CD4-positive, alpha-beta T cell treated with Interleukin-6 at 100 ng/mL for 8 hours (primary cell): ENCODE measurements around the gene KRT82.
"Not testable (repeated sequence)": the region's sequence is repeated elsewhere in the genome, so short reads cannot be mapped to it uniquely, and the experiment has no call there.

ENCODE experiments used
- DNase-seq: peaks from one replicate; pipeline ENCODE4 v3.0.0-alpha.2; 2020; ENCODE audit warnings: mixed read lengths, low spot score

KRT82 gene

DNA sequence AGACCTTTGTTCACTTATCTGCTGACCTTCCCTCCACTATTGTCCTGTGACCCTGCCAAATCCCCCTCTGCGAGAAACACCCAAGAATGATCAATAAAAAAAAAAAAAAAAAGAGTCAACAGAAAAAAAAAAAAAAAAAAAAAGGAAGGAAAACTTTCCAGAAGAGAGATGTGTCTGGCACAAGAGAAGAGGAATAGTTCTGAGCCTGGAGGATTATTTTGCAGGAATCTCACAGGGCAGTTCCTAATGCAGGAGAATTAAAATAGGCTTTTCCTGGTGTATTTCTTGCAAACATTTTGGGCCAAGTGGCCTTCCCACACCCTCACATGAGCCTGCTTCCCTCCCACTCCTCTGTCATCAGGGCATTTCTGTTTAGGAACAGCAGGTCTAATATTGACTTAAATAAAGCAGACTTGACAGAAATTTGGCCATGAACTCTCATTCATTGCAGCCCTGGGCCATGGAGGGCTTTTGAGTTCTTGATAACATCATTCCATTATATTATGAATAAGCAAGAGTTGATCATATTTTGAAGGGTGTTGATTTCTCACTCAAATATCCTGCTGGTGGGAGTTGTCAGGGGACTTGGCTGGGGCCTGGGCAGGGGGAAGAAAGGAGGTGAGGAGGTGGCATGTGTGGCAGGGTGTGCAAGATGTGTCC is 4.6 kb upstream of the KRT82 start:
- DNase-seq = not testable (repeated sequence)

DNA sequence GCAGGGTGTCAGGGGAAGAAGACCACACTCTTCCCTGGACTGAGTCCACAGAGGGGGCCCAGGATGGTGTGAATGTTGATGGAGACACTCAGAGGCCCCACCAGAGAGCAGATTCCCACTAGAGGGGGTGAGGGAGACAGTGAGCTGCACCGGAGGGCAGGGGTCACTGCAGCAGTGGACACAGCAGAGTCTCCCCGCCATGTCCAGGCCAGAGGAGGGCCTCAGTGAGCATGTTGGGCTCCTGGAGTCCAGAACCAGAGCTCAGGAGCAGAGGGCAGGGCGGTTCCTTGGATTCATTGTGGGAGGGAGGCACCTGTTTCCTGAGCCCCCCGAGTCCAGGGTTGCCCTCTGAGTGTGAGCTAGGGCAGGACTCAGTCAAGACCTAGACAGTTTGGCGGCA is 1.8 kb upstream of the KRT82 start:
- no peak for DNase-seq

DNA sequence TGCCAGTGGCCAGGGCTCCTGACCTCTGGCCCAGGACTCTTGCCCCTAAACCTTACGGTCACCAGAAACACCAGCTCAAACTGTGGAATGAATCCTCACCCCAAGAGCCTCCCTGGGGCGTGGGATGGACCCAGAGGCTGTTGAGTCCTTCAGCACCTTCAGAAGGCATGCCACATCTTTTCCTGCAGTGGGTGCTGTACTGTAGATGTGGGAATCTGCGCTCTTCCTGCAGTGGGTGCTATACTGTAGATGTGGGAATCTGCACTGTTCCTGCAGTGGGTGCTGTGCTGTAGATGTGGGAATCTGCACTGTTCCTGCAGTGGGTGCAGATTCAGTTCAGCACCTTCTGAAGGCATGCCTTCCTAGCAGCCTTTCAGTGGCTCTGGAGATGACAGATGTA is 1.2 kb downstream of the KRT82 start:
- no peak for DNase-seq

DNA sequence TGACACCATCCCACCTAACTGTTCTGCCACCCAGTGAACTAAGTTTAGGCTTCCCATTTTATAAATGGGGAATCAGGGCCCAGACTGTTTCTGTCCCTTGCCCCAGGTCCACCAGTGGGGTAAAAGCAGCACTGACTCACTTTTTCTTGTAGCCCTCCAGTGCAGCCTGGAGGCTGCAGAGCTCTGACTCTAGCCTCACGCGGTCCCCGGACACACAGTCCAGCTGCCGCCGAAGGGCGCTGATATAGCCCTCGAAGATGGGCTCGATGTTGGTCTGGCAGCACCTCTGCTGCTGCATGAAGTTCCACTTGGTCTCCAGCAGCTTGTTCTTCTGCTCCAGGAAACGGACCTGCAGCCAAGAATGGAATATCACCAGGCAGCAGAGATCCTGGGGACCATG is 2.6 kb downstream of the KRT82 start:
- no peak for DNase-seq

DNA sequence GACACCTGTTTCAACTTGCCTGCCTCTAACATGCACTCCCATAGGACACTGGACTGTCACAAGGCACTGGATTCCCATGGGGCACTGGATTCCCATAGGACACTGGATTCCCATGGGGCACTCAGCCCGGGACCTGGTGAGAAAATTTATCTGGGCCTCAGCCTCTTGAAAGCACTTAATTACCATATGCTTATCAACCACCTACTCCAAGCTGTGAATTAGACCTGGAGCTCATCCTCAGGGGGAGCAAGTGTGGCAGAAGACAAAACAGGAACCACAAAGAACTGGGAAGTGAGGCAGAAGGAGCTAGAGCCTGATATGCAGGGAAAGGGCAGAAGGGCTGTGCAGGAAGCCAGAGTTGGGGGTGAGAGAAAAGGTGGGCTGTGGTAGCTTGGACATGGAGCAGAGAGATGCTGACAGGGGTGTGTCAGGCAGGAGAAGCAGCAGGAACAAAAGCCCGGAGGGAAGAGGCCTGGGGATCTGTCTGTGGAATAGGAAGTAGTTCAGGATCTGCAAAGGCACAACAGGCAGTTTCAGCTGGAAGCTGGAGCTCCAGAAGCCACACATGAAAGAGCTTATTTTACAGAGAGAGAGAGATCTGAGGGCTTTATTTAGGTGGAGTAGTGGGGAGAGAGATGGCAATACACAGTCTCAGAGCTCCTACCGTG is 3.1 kb downstream of the KRT82 start:
- DNase-seq = no peak

DNA sequence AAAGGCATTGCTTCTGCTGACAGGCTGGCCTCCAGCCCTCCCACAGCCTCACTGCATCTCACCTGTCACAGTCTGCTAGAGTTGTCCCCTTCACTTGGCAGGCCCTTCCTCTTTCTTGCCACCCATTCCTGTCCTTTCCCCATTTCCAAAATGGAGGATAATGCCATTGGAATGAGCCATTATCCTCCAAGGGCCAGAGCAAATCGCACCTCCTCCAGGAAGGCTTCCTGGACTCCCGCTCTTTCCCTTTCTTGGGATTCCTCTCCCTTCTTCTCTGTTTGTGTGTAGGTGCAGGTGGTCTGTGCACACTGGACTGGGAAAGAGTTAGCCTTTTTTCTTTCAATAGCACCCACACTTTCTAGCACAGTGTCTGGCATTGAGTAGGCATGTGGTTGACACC is 3.8 kb downstream of the KRT82 start:
- no peak for DNase-seq

DNA sequence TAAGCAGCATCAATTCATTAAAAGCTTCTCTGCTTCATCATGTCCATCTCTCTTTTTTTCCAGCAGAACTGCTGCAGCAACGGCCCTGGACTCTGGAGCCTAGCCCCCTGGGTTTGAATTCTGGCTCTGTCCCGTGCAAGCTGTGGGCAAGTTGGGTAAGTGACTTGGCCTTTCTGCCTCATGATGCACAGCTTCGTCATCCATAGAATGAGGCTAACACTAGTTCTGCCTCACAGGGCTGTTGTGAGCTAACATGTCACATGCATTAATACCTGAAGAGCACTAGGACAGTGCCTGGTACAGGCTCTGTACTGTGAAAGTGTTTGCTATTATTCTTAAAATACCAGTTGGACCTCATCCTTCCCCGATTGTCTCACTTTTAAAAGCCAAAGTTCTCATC is 4.2 kb downstream of the KRT82 start:
- no peak for DNase-seq

DNA sequence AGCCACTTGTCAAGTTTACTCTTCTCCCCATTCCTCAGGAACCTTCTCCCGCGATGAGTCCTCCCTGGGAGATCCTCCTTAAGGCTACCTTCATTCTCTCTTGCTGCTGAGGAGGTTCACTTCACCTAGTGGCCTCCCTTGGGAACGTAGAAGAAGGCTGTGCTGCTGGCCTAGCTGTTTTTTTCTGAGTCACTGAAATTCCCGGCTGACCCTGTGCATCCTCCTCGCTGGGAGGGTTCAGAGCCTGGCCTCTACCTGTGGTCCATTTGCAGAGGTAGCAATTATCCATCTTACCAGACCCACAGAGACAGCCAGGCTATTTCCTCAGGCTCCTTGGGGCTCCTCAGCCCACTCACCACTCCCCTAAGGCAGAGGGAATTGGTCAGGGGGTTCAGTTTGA is 4.6 kb downstream of the KRT82 start:
- DNase-seq = no peak

DNA sequence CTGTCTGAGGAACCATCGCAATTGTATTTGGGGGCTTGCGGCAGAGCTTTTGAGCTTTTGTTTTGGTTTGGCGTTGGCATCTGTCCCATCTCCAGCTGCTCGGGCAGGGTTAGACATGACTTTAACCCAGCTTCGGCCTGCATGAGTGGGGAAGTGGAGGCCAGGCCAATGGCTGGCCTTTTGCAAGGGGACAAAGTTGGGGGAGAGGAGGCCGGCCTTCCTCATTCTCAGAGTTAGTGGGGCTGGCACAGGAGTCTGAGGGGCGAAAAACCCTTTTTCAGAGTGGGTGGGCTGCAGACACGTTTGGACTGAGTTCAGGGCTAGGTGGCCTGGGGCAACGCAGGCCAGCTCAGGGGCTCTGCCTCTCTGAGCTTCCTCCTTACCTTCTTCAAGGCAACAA is 5.2 kb downstream of the KRT82 start:
- no peak for DNase-seq

DNA sequence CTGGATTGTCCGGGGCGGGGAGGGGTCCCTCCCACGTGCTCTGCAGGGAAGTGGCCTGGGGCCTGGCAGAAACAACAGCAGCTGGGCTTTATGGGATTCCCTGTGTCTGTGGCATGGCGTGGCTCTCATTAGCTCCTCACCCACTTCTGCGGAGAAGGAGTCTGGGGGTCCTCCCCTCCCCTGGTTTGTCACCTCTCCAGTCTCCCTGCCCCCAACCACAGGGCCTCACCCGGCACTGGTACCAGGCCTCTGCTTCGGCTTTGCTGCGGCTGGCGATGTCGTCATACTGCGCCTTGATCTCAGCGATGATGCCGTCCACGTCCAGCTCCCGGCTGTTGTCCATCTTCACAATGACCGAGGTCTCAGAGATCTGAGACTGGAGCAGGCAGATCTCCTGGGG is 6.4 kb downstream of the KRT82 start:
- no peak for DNase-seq

DNA sequence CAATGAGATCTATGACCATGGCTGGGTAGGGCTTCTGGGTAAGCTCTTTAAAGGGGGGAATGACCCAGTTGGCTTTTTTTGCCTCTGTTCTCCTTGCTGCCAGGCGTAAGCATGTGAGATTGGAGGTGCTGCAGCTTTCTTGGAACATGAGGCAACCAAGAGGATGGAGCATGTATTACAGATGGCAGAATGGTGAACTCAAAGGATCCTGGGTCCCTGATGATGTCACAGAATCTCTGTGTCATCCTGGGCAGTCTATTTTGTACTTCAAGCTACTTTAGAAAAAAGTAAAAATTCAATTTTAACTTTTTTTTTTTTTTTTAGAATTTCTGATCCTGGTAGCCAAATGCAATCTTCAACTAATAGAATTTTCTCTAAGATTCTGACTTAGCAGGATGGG is 8.0 kb downstream of the KRT82 start:
- no peak for DNase-seq

DNA sequence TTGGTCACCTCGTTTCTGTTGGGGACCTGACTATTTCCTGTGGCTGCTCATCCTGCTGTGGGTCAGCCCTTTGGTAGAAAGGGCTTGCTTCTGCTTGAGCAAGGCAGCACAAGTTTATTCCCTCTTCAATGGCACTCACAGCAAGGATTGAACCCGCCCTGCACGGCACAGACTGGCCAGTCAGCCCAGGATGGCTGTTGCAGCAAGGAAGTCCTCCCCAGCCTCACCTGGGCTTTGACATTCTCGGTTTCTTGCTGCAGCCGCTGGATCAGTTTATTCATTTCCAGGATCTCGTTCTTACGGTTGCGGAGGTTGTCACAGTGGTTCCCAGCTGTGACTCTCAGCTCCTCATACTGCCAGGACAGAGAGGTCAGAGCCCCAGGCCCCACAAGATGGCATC is 9.5 kb downstream of the KRT82 start:
- no peak for DNase-seq

DNA sequence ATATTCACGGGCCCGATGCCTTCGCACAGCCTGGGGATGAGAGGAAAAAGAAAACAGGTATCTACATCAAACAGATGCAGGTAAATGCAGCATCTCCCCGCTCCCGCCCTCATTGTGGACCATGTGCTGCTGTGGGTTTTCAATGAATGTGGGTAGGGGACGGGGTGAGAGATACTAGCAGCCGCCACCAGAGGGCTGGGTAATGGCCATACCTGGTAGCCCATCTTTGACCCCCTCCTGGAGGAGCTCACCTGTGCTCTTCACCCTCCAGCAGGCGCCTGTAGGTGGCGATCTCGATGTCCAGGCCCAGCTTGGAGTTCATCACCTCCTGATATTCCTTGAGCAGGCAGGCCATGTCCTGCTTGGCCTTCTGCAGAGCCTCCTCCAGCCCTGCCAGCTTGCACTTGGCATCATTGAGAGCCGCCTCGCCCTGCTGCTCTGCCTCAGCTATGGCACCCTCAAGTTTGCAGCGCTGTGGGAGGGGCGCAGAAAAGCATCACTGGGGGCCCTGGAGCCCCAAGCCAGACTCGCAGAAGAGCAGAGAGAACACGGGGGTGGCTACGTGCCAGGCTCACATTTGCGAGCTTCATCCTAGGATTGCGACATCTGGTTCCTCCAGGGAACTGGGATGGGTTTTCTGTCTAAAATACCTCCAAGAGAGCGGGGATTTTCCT is 10.2 kb downstream of the KRT82 start:
- no peak for DNase-seq

DNA sequence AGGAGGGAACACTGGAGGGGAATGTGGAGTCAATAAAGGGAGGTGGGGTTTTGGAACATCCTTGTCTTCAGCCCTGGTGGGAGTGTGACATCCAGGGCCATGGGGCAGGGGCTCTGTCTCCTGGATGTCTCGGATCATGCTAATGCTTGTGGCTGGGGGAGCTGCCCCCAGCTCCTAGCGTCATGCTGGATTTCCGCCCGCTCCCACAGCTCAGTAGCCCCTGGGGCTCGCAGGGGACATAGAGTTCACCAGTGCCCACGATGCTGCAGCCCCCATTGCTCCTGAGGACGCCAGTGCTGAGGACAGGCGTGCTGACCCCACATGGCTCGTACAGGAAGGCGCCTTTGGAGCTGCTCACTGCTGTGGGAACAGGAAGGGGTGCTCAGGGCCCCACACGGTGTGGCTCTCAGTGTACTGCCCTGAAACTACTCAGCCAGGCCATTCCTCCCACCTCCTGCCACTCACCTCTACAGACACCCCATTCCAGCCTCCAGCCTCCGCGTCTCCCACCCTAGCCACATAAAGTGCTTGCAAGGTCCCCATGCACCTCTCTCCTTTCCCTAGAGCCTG is 11.2 kb downstream of the KRT82 start:
- no peak for DNase-seq

DNA sequence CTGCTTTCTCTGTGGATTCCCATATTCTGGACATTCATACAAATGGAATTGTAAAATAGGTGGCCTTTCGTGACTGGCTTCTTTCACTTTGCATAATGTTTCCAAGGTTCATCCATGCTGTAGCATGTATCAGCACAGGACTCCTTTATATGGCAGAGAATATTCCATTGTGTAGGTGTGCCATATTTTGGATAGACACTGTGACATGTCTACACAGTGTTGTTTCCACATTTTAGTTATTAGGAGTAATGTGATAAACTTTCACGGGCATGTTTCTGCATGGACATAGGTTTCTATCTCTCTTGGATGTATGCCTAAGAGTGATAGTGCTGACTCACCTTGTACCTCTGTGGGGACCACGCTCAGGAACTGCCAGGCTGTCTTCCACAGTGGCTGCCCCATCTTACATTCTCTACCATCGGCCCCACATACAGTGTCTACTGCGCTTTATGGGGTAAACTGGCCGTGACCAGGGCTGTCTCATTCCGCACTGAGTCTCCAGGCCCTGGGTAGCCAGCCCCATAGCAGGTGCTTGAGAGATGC is 13.6 kb downstream of the KRT82 start:
- DNase-seq = no peak

DNA sequence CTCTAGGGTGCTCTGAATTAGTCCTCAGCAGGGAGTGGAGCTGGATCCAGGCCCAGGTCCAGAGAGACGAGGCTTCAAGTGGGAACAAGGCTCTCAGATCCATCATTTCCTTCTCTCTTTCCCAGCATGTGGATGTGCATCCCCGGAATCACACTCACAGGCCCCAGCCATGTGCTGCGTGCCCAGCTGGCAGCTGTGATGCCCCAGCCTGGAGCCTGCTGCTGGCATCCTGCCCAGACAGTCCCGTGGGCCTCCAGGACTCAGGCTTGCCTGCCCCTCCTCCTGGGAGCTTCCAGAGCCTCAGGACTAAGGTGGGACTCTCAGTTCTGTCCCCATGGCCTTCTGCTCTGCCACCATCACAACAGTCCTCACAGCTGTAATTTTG is 14.5 kb downstream of the KRT82 start:
- DNase-seq = no peak

DNA sequence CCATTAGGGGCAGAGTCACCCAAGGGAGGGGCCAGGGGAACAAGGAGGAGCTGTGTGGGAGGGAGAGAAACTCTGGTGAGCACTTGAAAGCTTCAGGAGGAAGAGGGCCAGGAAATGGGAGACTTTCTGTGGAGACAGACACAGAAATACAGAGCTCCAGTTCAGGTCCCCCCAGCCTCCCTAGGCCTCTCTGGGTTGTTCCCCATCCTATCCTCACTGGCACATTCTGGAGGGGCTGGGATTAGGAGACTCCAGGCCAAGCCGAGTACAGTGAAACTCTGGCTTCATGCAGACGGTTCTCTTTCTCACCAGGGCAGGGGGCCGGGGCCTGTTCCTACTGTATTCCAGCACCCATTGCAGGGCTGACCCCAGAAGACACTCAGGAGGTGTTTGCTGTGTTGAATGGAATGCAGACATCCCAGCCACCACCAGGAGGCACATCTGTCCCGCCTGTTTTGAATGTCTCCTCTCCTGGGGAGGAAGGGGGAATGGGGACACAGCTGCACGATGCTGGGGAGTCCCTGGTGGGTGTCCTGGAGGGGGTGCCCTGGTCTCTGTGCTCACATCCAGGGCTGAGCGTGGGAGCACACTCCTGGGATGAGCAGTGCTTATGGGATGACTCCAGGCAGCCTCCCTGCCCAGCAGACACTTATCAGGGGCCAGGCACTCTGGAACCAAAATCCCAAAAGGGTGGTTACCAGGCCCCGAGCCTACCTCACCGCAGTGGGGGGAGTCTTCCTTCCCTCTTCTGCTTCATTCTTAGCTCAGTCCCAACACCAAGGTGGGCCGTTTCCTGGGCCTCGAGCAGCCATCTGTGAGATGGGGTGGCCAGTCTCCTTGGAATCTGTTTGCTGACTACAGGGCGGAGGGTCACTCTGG is 15.2 kb downstream of the KRT82 start:
- no peak for DNase-seq

DNA sequence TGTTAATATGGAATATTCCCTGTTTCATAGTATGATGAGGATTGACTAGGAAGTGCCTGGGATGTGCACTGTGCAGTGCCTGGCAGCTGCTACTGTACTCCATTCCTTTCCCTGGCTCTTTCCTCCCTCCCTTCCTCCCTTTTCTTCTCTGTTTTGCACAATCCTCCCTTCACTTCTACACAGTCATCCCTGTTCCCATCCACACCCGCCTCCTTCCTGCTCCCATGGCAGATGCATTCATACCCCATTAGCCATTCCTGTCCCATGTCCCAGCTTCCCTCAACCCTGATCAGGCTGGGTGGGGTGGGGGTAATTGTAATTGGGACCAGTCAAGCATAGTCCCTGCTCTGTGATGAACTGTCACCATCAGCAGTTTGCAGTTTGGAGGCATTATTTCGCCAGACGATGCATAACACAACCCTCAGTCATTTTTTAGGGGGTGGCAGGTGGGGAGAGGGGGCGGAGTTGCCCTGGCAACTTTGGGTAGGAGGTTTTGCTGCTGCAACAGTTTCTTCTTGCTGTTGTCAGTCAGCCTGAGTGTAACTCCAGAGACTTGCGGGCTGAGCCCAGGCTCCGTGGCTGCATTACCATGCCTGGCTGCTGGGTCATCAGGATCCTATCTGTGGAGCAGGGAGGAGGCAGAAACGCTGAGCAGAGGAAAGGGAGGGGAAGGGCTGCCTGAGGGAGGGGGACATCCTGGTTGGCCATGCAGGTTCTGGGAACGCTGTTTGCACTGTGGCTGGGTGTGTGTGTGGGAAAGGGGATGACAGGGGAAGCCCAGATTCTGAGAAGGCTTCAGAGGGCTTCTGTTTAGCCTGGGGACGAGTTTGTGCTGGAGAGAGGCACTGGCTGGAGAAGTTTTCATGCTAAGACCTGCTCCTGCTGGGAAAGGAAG is 16.6 kb downstream of the KRT82 start:
- no peak for DNase-seq

DNA sequence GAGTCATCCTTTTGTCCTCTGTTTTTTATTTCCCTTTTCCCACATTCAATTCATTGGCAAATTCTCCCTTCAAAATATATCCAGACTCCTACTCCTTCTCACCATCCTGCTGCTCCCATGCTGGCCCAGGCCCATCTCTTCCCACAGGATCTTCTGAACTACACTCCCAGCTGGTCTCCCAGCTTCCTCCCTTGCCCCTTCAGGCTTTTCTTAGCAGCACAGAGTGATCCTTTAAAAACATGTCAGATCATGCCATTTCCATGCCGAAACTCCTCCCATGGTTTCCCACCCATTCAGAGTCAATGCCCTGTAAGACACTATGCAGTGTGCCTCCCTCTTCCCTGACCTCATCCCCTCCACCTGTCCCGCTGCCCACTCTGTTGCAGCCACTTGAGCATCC is 18.3 kb downstream of the KRT82 start:
- DNase-seq = no peak

DNA sequence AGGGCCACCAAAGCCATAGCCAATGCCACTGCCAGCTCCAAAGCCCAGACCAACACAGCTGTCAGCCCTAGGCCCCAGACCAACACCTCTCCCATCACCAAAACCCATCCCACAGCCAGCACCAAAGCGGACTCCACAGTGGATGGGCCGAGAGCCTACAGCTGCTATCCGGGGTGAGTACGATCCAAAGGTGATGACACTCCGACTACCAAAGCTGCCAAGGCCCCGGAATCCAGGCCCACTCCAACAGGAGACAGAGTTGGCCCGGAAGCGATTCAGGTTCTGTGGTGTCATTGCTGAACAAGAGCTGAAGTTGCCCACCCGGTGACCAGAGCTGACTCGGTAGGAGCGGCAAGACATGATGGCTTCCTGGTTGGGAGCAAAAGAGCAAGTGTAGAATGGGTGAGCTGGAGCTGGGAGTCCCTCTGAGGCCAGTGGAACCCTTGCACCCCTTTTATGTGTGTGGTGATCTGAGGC is 20.9 kb downstream of the KRT82 start, which contains the start of gene KRT84:
Gene KRT84 (minus strand): TSS at position 427 of the 477 bp plus-strand sequence. CDS start 67 bp downstream, at position 360.
- DNase-seq = no peak

DNA sequence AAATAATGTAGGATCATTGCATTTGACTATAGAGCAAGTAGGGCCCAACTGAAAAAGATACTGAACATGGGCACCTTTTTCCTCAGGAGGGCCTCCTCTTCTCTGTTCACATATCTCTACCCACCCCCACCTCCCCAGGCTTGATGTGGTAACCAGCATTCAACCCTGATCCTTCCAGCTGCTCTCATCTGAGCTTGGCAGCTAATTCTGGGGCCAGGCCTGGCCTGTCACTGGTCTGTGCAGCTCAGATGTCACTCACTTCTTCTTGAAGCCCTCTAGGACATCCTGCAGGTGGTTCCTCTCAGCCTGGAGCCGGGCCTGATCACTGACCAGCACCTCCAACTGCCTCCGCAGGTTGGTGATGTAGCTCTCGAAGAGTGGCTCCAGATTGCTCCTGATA is 22.8 kb downstream of the KRT82 start:
- no peak for DNase-seq
